Measurements from ENCODE around the gene ABCA1.

ABCA1 gene

GRCh38 chr9:104950838-104951237 is 22.9 kb upstream of the ABCA1 start:
- Histone ChIP-seq H2AFZ (ENCODE audit: low read length) (no peak overlapping the region), H3K27me3 (ENCODE audit: insufficient read depth, low read length) (no peaks in the 10 kb centered on the region), H3K9me2 (ENCODE audit: low read depth, low read length) (no peaks in the 10 kb centered on the region), H3K4me1 (ENCODE audit: insufficient read depth, low read length, severe bottlenecking) (no peaks in the 10 kb centered on the region), H3K4me2 (ENCODE audit: low read length) (no peak overlapping the region), H3K36me3 (ENCODE audit: insufficient read depth, low read length) (no peaks in the 10 kb centered on the region), H3K4me3 (ENCODE audit: low read depth, low read length, poor library complexity, severe bottlenecking) (no peak overlapping the region), H3F3A (ENCODE audit: insufficient read depth, low read length) (no peaks in the 10 kb centered on the region), H4K20me1 (ENCODE audit: insufficient read depth, low read length) (no peaks in the 10 kb centered on the region), H3K9ac (ENCODE audit: low read length) (no peak overlapping the region), H3K27ac (ENCODE audit: low read depth, low read length, poor library complexity, severe bottlenecking) (no peak overlapping the region), H3K79me2 (ENCODE audit: insufficient read depth, low read length) (no peaks in the 10 kb centered on the region), H3K9me3 (ENCODE audit: low read length) (no peaks in the 10 kb centered on the region)
- TF ChIP-seq CTCF (IDR thresholded peaks at IDR 0.05; ENCODE audit: low read length) (no peak), EZH2 (IDR thresholded peaks at IDR 0.05; ENCODE audit: borderline replicate concordance, low read length) (no peak)

- Histone ChIP-seq H3K36me3 (ENCODE audit: insufficient read depth, low read length) (no peaks in the 10 kb centered on the region), H4K20me1 (ENCODE audit: insufficient read depth, low read length) (no peaks in the 10 kb centered on the region), H3K4me3 (ENCODE audit: low read depth, low read length, poor library complexity, severe bottlenecking) (no peak overlapping the region), H3K9me2 (ENCODE audit: low read depth, low read length) (no peaks in the 10 kb centered on the region), H3F3A (ENCODE audit: insufficient read depth, low read length) (no peaks in the 10 kb centered on the region), H3K9me3 (ENCODE audit: low read length) (no peaks in the 10 kb centered on the region), H3K4me2 (ENCODE audit: low read length) (no peak overlapping the region), H2AFZ (ENCODE audit: low read length) (no peak overlapping the region), H3K4me1 (ENCODE audit: insufficient read depth, low read length, severe bottlenecking) (no peaks in the 10 kb centered on the region), H3K27ac (ENCODE audit: low read depth, low read length, poor library complexity, severe bottlenecking) (no peak overlapping the region), H3K79me2 (ENCODE audit: insufficient read depth, low read length) (no peaks in the 10 kb centered on the region), H3K27me3 (ENCODE audit: insufficient read depth, low read length) (no peaks in the 10 kb centered on the region), H3K9ac (ENCODE audit: low read length) (no peak overlapping the region)
- no peak for TF ChIP-seq CTCF (IDR thresholded peaks at IDR 0.05; ENCODE audit: low read length)
- no peak for TF ChIP-seq EZH2 (IDR thresholded peaks at IDR 0.05; ENCODE audit: borderline replicate concordance, low read length)
Measured at GRCh38 chr9:104948277-104948676, 20.3 kb upstream of the ABCA1 start.

- Histone ChIP-seq H3K27me3 (ENCODE audit: insufficient read depth, low read length) (no peaks in the 10 kb centered on the region), H3K9me2 (ENCODE audit: low read depth, low read length) (no peaks in the 10 kb centered on the region), H3K4me3 (ENCODE audit: low read depth, low read length, poor library complexity, severe bottlenecking) (no peak overlapping the region), H4K20me1 (ENCODE audit: insufficient read depth, low read length) (no peaks in the 10 kb centered on the region), H2AFZ (ENCODE audit: low read length) (no peak overlapping the region), H3K4me1 (ENCODE audit: insufficient read depth, low read length, severe bottlenecking) (no peaks in the 10 kb centered on the region), H3K79me2 (ENCODE audit: insufficient read depth, low read length) (no peaks in the 10 kb centered on the region), H3K27ac (ENCODE audit: low read depth, low read length, poor library complexity, severe bottlenecking) (no peak overlapping the region), H3F3A (ENCODE audit: insufficient read depth, low read length) (no peaks in the 10 kb centered on the region), H3K36me3 (ENCODE audit: insufficient read depth, low read length) (no peaks in the 10 kb centered on the region), H3K4me2 (ENCODE audit: low read length) (no peak overlapping the region), H3K9ac (ENCODE audit: low read length) (no peak overlapping the region), H3K9me3 (ENCODE audit: low read length) (no peaks in the 10 kb centered on the region)
- TF ChIP-seq CTCF (IDR thresholded peaks at IDR 0.05; ENCODE audit: low read length): no peak
- no peak for TF ChIP-seq EZH2 (IDR thresholded peaks at IDR 0.05; ENCODE audit: borderline replicate concordance, low read length)
Measured at GRCh38 chr9:104944871-104945270, 16.9 kb upstream of the ABCA1 start.
